B cell (primary cell): ENCODE data around the gene CHEK2. TPM values are rescaled to one million over a fixed set of nuclear protein-coding genes. Genes with fewer than 3 reads are reported as not detected.

ENCODE experiments used
- ATAC-seq: fragments of 200-7000 bp; cut with Tn5 transposase; one replicate; pipeline ENCODE4 v1.10.0; 2021; ENCODE audit warnings: low read depth, mild to moderate bottlenecking, moderate number of reproducible peaks, moderate library complexity
- CTCF ChIA-PET: fragments of 350-600 bp; sonication (Branson Sonifier 250); formaldehyde crosslinking; loops from one replicate; lab custom pipeline; 2021; ENCODE audit warnings: antibody characterized with exemption, inconsistent platforms; lab: Charles Lee
- POLR2A ChIA-PET: fragments of 350-600 bp; sonication (Branson Sonifier 250); formaldehyde crosslinking; loops from one replicate; lab custom pipeline; 2021; ENCODE audit warnings: antibody characterized with exemption; lab: Charles Lee
- DNase-seq: peaks from one replicate; pipeline ENCODE4 v3.0.0; 2013
- H2AFZ ChIP-seq: 2 replicates; pipeline ENCODE4 v1.6.1; 2012; ENCODE audit warnings: mild to moderate bottlenecking, low read depth, low read length; ENCODE audit not compliant: insufficient read depth, poor library complexity, severe bottlenecking
- H3K27ac ChIP-seq, 2 donors: 1 replicate in 1 of 2; 2 replicates in 1 of 2; pipeline ENCODE4 v1.5.1; 2012 to 2013; ENCODE audit warnings: low read length in 2 of 2, mild to moderate bottlenecking in 2 of 2, moderate library complexity in 1 of 2
- H3K27me3 ChIP-seq, 4 experiments: fragments of 200-600 bp in 1 of 4; sonication (generic) in 1 of 4; replicated peaks in 1 of 4; 1 replicate in 2 of 4; 2 replicates in 2 of 4; pipeline versions ENCODE4 v1.6.1 to v1.7.0; 2013 to 2016; ENCODE audit warnings: low read length in 3 of 4, mild to moderate bottlenecking in 2 of 4, mixed read lengths in 1 of 4, moderate library complexity in 1 of 4; ENCODE audit not compliant: insufficient read depth in 4 of 4, control insufficient read depth in 3 of 4; ENCODE audit errors: control extremely low read depth in 1 of 4
- H3K36me3 ChIP-seq, 2 experiments: replicated peaks in 1 of 2; 1 replicate in 1 of 2; 2 replicates in 1 of 2; pipeline versions ENCODE4 v1.6.1 to v1.7.1; 2013; ENCODE audit warnings: low read length in 1 of 2; ENCODE audit not compliant: insufficient read depth in 2 of 2, control insufficient read depth in 1 of 2; ENCODE audit errors: control extremely low read depth in 1 of 2, extremely low read depth in 1 of 2
- H3K4me1 ChIP-seq, 2 donors: fragments of 200-600 bp in 1 of 2; sonication (generic) in 1 of 2; 1 replicate in 1 of 2; 2 replicates in 1 of 2; pipeline versions ENCODE4 v1.5.1 to v1.6.1; 2013 to 2017; ENCODE audit warnings: low read length in 2 of 2; ENCODE audit not compliant: control insufficient read depth in 2 of 2, insufficient read depth in 2 of 2
- H3K4me2 ChIP-seq: replicated peaks from 2 replicates; pipeline ENCODE3; 2012; ENCODE audit warnings: mild to moderate bottlenecking, low read depth, low read length; ENCODE audit not compliant: poor library complexity, severe bottlenecking
- H3K4me3 ChIP-seq, 5 experiments: fragments of 200-600 bp in 1 of 5; sonication (generic) in 1 of 5; 1 replicate in 3 of 5; 2 replicates in 2 of 5; pipeline versions ENCODE4 v1.5.1 to v1.7.0; 2011 to 2016; ENCODE audit warnings: low read length in 4 of 5, mild to moderate bottlenecking in 4 of 5, low read depth in 2 of 5, control low read depth in 1 of 5, moderate library complexity in 1 of 5; ENCODE audit not compliant: insufficient read depth in 1 of 5; ENCODE audit errors: control extremely low read depth in 1 of 5, extremely low read depth in 1 of 5
- H3K79me2 ChIP-seq: fragments of 200-600 bp; sonication (generic); one replicate; pipeline ENCODE4 v1.6.0; 2016; ENCODE audit warnings: low read length; ENCODE audit not compliant: control insufficient read depth, insufficient read depth
- H3K9ac ChIP-seq: fragments of 200-600 bp; sonication (generic); 2 replicates; pipeline ENCODE4 v1.6.1; 2017; ENCODE audit warnings: mild to moderate bottlenecking, low read length, moderate library complexity
- H3K9me3 ChIP-seq, 3 donors: one replicate each; pipeline versions ENCODE4 v1.6.1 to v1.7.1; 2013; ENCODE audit warnings: low read length in 2 of 3; ENCODE audit not compliant: control insufficient read depth in 2 of 3, insufficient read depth in 1 of 3; ENCODE audit errors: control extremely low read depth in 1 of 3
- H4K20me1 ChIP-seq: 2 replicates; pipeline ENCODE4 v1.6.0; 2012; ENCODE audit warnings: mild to moderate bottlenecking, low read length; ENCODE audit not compliant: insufficient read depth, control insufficient read depth, poor library complexity, severe bottlenecking
- H3K27ac Mint-ChIP-seq: one replicate; pipeline ENCODE4 v1.8.0; 2021; ENCODE audit warnings: mixed read lengths
- H3K27me3 Mint-ChIP-seq: one replicate; pipeline ENCODE4 v1.8.0; 2021; ENCODE audit warnings: mixed read lengths
- H3K4me1 Mint-ChIP-seq: one replicate; pipeline ENCODE4 v1.8.0; 2021; ENCODE audit warnings: mixed read lengths
- H3K4me3 Mint-ChIP-seq: one replicate; pipeline ENCODE4 v1.8.0; 2021; ENCODE audit warnings: mixed read lengths
- H3K9me3 Mint-ChIP-seq: one replicate; pipeline ENCODE4 v1.8.0; 2022; ENCODE audit warnings: mixed read lengths; ENCODE audit not compliant: insufficient read depth
- EZH2 ChIP-seq: IDR thresholded peaks from 2 replicates; pipeline ENCODE4 v1.6.1; 2012; ENCODE audit warnings: borderline replicate concordance, low read depth, mild to moderate bottlenecking, moderate library complexity, low read length; ENCODE audit not compliant: insufficient read depth, poor library complexity, severe bottlenecking
- WGBS: methylation state at CpG from one replicate; pipeline ENCODE4 v1.1.5; 2013; ENCODE audit warnings: missing lambda C conversion rate; ENCODE audit not compliant: insufficient coverage; 5-methylcytosine and 5-hydroxymethylcytosine counted together
- intact Hi-C: fragments of 100-400 bp; cut with micrococcal nuclease; formaldehyde crosslinking; loops from one replicate; pipeline ENCODE4 v1.10.0; 2022
- polyA plus RNA-seq: library from polyadenylated mRNA; depleted of rRNA; stranded (reverse); fragments of >200 nt; gene quantifications from 2 replicates; pipeline ENCODE4 v1.2.3, GENCODE V29; 2012
- total RNA-seq, 2 donors: library from RNA; stranded (reverse); fragments of 120-200 nt in 1 of 2; gene quantifications; 1 replicate in 1 of 2; 2 replicates in 1 of 2; pipeline versions ENCODE4 v1.2.3 to v1.2.4, GENCODE V29; 2013 to 2022
- TF ChIP-seq, protein P1 (sequence below): fragments of 200-600 bp; IDR thresholded peaks from one replicate; pipeline ENCODE4 v1.8.0; 2022; ENCODE audit warnings: antibody characterized with exemption, mild to moderate bottlenecking

The CHEK2 gene
- total and polyA plus RNA-seq, 2 donors (not counting 1 experiment from before 2014, with no cell fraction given) = 15.6 to 22.6 TPM

GRCh38 chr22:28772633-28773460 is 31.2 kb upstream of the CHEK2 start, which contains the start of gene CCDC117:
CCDC117 (plus strand) TSS chr22:28772695; CDS start chr22:28772850, 155 bp downstream.
- peak within 1 kb of the TSS; percentile 75 for H2AFZ ChIP-seq
- Mint-ChIP-seq H3K9me3 (no peaks in the 10 kb centered on the region), H3K27me3 (no peaks in the 10 kb centered on the region), H3K4me1 (peaks cover 19% of the 10 kb centered on the region), H3K4me3 (peak within 1 kb of the TSS; percentile 94), H3K27ac (peak within 1 kb of the TSS; percentile 97)
- H3K36me3 ChIP-seq = peaks cover 3 to 21% of the 10 kb centered on the region in 2 experiments
- no peaks in the 10 kb centered on the region for H3K27me3 ChIP-seq
- peak; percentile 90 for ATAC-seq
- ChIA-PET POLR2A (interaction anchor here (0.5 to 1.2 kb wide), 4 partner anchors 11 to 1516 kb away, joined by 3 to 5 read pairs (median 3); partner anchors contain the start of genes CASTOR1 and CHEK2), CTCF (interaction anchor here (0.6 to 1.7 kb wide), 13 partner anchors 9 to 352 kb away, joined by 3 to 8 read pairs (median 3); partner anchors contain the start of gene XBP1)
- peak within 1 kb of the TSS; percentile 78 for H3K9ac ChIP-seq
- peak within 1 kb of the TSS; percentile 68 to 93 (median 75) for H3K4me3 ChIP-seq
- WGBS = under 1% methylated on average over 89 of the region's 92 CpGs
- H3K27ac ChIP-seq = peak within 1 kb of the TSS; percentile 80 to 95
- H3K9me3 ChIP-seq = no peaks in the 10 kb centered on the region
- H3K4me2 ChIP-seq = peak within 1 kb of the TSS; percentile 87
- H3K4me1 ChIP-seq = peaks cover 19 to 24% of the 10 kb centered on the region in 2 donors
- peaks cover 48% of the 10 kb centered on the region for H3K79me2 ChIP-seq
- DNase-seq = peak; percentile 94
- peaks cover 43% of the 10 kb centered on the region for H4K20me1 ChIP-seq
- TF ChIP-seq EZH2 = no peak
- TF ChIP-seq, protein P1, sequence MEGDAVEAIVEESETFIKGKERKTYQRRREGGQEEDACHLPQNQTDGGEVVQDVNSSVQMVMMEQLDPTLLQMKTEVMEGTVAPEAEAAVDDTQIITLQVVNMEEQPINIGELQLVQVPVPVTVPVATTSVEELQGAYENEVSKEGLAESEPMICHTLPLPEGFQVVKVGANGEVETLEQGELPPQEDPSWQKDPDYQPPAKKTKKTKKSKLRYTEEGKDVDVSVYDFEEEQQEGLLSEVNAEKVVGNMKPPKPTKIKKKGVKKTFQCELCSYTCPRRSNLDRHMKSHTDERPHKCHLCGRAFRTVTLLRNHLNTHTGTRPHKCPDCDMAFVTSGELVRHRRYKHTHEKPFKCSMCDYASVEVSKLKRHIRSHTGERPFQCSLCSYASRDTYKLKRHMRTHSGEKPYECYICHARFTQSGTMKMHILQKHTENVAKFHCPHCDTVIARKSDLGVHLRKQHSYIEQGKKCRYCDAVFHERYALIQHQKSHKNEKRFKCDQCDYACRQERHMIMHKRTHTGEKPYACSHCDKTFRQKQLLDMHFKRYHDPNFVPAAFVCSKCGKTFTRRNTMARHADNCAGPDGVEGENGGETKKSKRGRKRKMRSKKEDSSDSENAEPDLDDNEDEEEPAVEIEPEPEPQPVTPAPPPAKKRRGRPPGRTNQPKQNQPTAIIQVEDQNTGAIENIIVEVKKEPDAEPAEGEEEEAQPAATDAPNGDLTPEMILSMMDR = peak; percentile 24
- intact Hi-C loops = loop anchor here (1.0 kb wide), 3 partner anchors 27 to 110 kb away; partner anchors contain the start of genes HSCB, XBP1 and ZNRF3
